G401 (cell line): ENCODE measurements around the gene KCNS3. TPM values are rescaled to one million over a fixed set of nuclear protein-coding genes. Genes with fewer than 3 reads are reported as not detected.

ENCODE experiments used
- DNase-seq: peaks from one replicate; pipeline ENCODE4 v3.0.0-alpha.2; 2015; ENCODE audit warnings: low spot score
- in situ Hi-C: cut with HindIII; loops from 2 replicates; pipeline ENCODE4 v1.10.0; 2016; ENCODE audit warnings: low sequenced_read_pairs, mixed read lengths
- total RNA-seq: library from RNA; depleted of rRNA; stranded (reverse); fragments of >200 nt; shearing (Covaris generic); gene quantifications from 2 replicates; pipeline ENCODE4 v1.2.3, GENCODE V29; 2014; rRNA removed

Gene KCNS3, protein sequence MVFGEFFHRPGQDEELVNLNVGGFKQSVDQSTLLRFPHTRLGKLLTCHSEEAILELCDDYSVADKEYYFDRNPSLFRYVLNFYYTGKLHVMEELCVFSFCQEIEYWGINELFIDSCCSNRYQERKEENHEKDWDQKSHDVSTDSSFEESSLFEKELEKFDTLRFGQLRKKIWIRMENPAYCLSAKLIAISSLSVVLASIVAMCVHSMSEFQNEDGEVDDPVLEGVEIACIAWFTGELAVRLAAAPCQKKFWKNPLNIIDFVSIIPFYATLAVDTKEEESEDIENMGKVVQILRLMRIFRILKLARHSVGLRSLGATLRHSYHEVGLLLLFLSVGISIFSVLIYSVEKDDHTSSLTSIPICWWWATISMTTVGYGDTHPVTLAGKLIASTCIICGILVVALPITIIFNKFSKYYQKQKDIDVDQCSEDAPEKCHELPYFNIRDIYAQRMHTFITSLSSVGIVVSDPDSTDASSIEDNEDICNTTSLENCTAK
- not detected in 2 replicates for total RNA-seq

DNA sequence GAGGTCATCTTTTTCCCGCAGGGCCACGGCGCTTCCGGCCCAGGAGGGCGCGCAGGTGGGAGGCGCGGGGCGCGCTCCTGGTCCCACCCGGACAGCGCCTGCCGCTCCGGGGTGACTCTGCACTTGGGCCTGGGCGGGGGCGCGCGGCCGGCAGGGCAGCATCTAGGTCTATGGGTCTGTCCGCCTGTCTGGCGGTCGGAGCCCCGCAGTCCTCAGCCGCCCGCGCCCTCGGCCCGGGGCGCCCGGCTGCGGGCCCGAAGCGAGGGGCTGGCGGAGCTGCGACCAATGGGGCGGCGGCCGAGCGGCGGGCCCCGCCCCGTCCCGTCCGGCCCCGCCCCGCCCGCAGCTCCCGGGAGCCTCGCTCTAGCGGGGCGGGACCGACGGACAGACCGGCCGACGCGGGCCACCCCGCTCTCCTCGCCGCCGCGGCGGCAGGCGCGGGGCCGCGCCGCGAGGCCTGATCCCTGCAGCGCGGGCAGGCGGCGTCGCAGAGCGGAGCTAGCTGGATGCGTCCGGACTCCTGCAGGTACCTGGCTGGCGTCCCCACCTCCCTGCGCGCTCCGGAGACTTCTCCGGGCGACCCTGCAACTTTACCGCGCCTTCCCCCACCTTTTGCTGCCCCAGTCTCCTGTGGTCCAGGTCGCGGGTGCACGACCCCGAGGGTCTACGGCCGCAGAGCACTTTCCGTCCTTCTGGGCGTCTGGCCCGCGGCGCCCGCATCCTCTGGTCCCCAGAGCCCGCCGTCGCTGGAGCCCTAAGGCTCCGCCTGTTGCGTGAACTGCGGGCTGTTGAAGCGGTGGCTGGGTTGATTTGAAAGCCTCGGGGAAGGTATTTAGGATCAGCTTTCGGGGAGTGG is at the start of gene KCNS3:
TSS of gene KCNS3 (plus strand) at position 387 of the 856 bp plus-strand sequence. CDS start 52,342 bp downstream, outside the sequence.
- in situ Hi-C loops, result no loop called here
- DNase-seq, result no peak

DNA sequence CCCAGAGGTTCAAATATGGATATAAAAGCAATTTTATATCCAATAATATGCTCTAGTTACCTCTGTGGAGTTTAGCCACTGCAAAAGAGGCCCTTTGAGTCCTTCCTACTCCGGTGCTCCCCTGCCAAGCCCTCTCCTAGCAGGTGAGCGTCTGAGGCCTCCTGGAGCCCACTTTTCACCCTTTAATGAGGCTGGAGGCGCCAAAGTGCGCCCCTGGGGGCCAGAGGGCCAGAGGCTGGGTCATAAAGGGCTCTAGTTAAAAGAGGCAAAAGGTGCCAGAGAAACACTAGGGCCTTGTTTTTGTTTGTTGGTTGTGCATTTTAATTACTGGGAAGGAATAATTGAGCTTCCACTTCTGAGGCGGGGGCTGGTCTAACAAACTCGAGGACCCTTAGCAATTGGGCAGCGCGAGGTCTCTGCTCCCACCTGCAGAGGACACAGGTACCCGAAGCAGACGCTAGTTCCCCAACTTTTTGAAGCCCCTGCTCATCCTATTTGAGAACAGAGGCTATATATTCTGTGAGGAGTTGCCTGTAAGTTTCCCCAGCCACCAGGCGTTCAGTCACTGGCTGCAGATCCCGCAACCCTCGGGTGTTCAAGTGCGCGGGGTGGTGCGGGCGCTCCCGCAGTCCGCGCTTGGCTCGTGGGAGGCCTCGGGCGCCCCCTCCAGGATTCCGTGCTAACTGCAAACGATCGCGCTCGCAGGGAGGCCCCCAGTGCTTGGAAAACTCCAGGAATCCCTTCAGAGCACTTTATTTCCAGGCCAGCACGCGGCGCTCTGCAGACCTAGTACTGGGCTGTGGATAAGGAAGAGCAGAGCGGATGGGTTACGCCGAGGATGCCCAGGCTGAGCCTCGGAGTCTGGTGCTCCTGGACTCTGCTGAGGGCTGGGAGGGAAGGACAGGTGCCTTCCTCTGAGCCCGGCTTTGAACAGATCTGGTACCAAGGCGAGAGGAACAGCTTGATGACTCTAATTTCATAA is 48.1 kb upstream of the KCNS3 start:
- in situ Hi-C loops, result no loop called here
- peak; percentile 42 for DNase-seq

DNA sequence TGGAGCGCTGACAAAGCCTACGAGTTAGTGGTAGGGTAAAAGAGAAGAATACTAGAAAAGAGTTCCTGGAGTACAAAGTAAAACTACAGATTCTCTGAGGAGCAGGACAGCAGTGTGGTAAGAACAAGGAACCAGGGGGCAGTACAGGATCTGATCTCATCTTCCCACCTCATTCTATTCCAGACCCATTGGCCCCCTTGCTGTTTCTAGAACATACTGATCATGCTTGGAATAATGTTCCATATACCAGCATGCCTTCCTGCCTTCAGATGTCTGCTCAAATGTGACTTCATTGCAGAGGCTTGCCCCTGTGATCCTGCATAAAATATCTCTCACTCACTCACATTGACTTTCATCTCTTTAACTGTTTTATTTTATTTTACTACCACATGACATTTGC is 43.0 kb upstream of the KCNS3 start:
- in situ Hi-C loops, result no loop called here
- no peak for DNase-seq

DNA sequence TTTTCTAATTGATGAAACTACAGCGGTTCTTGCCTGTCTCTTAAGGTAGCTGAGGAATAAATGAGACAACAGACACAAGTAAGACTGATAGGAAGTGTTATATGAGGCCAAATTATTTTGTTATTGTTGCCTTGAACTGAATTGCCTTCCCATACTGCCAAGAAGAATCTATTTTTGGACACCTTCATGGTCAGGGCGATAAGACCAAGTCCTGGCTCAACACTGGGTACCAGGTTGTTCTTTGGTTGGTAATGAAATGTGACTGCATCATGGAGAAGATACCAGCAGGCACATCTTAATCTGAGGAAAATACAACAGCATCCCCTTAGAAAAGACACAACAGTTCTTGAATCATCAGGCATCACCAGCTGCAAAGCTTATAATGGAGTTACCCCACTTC is 38.5 kb upstream of the KCNS3 start:
- in situ Hi-C loops, result no loop called here
- DNase-seq, result no peak

DNA sequence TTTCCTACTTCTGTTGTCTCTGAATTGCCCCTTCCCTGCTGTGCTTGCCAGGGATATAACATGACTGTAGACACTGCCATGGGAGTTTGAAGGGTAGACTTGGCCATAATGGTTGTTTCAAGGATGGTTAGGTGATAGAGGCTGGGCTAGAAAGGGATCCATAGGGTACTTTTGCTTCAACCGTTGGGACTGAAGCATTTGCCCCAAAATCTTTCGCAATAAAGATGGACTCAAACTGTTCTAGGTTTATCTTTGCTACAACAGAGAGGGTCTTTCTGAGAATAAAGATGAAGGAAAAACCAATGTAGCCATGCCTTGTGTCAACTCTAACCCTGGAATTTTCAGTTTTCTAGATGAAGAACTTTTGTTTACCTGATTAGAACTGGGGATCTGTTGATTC is 35.0 kb upstream of the KCNS3 start:
- no peak for DNase-seq
- in situ Hi-C loops, result no loop called here

DNA sequence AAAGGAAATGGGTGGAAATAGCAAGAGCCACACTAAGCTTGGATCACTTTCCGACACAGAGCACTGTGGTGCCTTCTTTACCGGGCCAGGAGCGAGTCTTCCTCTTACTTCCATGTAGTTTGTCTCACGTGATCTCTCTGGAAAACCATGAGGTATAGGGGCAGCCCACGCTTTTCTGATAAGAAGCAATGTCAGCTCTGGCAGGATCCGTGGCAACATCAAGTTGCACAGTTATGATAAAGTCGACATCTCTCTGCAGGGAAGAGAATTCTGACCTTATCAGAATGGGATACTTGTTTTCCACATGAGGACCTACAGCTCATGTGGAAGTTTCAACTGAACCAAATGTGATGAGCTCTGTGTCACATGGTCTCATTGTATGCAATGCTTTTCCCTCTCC is 32.7 kb upstream of the KCNS3 start:
- no peak for DNase-seq
- in situ Hi-C loops, result no loop called here

DNA sequence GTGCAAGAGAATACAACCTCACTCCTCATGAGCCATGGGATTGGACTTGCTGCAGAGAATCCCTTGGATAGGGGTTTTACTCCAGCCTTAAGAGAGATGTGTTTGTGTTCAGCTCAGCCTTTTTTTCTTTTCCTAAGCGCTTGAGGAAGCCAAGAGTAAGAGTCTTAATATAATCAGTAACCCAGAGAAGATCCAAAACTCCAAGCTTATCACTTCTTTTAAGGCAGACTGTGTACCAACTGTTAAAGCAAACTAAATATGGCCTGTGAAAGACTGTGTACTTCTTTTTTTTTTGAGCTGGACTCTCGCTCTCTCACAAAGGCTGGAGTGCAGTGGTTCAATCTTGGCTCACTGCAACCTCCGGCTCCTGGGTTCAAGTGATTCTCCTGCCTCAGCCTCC is 31.8 kb upstream of the KCNS3 start:
- in situ Hi-C loops, result no loop called here
- DNase-seq, result no peak

DNA sequence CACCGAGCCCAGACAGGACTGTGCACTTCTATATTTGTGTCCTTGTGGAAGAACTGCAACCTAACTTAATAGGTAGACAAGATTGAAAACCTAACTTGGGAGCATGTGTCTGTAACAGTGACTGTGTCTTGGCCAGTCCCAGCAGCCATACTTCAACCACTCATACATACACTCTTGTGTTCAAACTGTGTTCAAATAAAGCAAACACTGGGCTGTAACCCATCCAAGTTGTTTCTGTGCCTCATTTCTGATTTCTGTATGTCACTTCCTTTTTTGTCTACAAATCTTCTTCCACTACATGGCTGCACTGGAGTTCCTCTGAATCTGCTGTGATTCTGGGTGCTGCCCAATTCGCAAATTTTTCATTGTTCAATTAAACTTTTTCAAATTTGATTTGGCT is 31.2 kb upstream of the KCNS3 start:
- in situ Hi-C loops, result no loop called here
- DNase-seq, result no peak

DNA sequence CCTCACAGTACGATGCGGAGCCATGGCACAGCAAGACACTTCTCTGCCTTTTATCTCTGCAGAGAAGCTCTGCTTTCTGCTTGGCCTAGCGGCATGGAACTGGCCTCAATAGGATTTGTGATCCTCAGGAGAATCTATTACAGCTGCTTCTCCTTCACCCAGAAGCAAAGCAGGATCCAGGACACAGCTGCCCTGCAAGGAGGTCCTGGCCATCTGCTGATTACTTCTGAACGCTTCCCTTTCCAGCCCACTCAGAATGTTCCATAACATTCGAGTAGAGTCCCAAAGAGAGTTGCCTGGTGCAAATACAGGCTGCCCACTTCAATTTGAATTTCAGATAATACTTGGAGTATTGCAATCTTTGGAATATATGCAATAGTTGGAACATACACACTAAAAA is 29.2 kb upstream of the KCNS3 start:
- no peak for DNase-seq
- in situ Hi-C loops, result no loop called here

DNA sequence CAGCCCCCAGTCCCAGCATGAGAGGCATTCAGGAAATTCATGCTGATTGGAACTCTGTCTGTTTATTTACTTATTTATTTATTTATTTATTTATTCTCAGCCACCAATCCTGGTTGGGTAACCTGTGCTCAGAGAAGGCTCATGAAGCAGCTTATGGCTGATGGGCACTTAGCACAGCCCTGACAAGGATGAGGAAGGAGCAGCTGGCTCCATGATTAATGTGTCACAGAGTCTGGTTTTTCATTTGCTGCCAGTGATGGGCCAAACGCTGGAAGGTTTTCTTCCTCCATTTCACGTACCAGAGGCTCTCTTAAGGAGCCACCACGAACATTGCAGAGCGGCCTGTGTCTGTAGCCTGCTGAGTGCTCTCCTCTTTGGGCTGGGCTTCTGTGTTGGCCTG is 28.3 kb upstream of the KCNS3 start:
- in situ Hi-C loops, result no loop called here
- DNase-seq, result no peak

DNA sequence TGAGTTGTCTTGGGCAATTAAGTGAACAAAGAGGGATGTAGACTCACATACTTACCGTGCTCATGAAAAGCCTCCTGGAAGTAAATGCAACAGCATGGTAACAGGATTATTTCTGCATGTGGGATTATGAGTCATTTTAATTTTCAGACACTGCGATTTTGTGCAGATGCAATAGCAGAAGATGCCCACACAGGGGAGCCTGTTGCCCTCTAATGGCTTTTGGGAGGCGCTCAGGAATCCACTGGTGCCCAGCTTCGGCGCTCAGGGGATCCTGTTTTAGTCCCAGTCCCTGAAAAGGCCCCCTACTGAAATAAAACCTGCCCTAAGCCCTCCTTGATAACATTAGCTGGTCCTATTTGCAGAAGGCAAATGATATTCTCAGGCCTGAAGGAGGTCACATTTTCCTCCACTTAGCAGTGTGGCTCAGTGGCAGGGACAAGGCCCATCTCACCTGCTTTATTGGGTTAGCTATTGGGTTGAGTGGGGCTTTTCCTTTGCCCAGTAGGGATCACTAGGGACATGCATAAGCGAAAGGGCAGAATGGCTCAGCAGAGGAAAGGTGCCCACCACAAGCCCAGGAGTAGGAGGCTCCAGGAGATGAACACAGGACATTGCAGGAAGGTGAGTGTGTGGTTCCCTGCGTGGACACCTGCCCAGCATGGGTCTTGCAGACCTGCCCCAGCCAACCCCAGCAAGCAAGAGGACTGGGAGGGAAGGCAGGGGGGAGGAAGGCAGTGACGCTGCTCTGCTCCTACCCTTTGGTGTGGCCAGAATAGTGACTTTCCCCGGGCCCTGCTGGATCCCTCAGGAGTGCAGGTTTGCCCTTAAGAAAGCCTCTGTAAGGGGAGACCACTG is 26.5 kb upstream of the KCNS3 start:
- in situ Hi-C loops, result no loop called here
- peak; percentile 40 for DNase-seq

DNA sequence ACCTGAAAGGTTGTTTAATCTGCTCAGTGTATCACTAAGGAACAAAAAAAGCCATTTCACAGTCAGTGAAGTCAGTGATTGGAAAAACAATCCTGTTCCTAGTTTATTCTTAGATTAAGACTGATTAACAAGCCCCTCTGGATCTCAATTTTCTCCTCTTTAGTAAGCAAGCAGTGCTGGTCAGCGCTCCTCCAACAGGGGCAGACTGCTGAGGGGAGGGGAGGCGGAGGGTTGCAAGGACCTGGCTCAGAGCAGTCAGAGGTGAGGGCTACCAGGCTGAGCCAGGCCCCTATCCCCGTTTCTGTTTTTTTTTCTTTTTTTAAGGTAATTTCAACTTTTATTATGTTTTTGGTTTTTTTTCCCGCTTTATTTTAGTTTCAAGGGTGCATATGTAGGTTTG is 24.7 kb upstream of the KCNS3 start:
- DNase-seq, result no peak
- in situ Hi-C loops, result no loop called here

DNA sequence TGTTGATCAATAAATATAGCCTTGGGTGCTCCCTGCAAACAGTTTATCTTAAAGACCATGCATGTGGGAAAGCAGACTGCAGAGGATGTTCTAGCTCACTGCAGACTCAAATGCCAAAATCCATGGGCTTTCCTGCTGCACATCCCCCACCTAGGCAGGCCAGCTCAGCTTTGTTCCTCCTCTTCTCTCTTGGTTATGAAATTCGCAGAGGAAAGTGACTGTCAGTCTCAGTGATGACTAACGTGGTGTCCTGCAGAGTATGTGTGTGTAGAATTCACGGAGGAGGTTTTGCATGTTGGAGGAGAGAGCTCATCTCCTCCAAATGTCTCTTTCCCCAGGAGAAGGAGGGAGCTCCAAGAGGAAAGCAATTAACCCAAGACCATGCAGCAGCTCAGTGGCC is 21.4 kb upstream of the KCNS3 start:
- in situ Hi-C loops, result no loop called here
- DNase-seq, result peak; percentile 8

DNA sequence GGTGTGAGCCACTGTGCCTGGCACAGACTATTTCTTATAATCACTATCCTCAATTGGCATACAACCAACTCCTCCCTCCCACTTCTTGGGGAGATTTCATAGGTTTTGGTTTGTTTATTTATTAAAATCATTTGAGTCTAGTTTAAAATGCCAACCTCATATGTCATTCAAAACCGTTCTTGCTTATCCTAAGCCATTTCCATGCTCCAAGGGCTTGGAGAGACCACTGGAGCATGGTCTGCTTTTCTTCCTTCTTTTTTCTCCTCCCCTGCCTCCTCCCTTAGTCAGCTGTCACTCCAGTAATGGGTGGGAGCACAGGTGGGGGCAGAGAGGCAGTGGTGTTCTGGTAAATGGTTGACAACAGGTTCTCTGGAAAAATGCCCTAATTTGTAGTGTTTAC is 20.4 kb upstream of the KCNS3 start:
- no peak for DNase-seq
- in situ Hi-C loops, result no loop called here

DNA sequence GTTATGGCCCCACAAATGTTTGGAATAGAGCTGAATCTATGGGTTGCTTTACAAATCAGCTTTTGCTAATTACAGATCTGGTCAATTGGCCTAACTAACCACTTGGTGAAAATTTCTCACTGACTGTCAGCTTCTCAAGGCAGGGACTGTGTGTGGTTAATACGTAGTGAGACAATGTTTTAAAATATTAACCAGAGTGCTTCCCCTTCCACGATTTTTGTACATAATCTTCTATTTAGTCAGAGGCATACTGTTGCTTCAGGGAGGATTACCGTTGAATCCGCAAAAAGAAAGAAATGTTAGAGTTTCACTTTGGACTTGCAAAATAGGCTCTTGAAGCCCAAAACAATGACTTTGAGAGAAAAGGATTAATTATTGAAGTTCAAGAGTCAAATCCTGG is 14.9 kb upstream of the KCNS3 start:
- DNase-seq, result no peak
- in situ Hi-C loops, result no loop called here

DNA sequence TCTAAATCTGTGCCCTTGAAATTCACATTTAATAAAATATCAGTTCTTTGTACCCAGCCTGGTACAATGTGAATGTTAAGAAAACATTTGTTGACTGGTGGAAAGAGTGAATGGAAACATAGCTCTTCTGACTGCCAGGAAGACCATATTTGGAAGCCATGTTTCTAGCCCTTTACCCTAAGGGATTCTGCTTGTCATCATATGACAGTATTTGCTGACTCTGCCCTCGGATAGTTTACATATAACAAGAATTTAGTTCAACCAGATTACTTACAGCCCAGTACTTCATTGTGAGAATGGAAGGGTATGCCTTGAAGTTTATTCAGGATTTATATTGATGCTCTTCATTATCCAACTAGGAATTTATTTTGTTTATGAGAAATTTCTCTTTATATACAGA is 13.8 kb upstream of the KCNS3 start:
- in situ Hi-C loops, result no loop called here
- no peak for DNase-seq

DNA sequence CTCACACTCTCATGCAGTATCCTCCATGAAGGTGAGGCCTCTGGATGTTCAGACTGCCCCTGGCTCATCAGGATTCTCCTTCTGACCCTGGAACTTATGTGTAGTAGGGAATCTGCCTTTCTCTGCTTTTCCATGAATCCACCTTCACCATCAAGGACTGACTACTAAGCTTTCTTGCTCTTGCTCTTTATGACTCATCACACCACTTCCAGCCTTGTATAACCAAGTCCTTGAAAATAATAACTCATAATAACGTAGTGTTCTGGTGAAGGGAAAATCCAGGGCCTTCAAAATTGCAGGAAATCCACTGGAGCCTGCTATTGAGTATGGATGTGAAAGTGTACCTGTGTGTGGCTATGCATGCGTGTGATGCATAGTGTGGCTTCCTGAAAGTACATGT is 11.3 kb upstream of the KCNS3 start:
- in situ Hi-C loops, result no loop called here
- DNase-seq, result no peak

DNA sequence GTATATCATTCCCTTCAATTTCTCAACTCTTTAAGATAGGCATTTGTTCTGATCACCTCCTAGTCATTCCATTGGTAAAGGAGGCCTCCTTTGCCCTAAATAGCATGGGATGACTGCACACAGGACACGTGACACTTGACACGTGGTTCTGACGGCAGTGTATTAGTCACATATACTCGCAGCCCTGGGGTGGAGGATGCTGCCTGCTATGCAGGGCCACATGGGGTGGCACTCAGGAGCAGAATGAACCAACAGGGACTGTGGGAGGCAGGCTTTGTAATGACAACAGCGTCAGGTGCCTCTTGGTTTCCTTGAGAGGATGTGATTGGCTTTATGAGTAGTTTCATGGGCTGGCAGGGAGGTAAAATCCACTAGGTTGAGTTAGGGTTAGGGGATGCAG is 9.3 kb upstream of the KCNS3 start:
- DNase-seq, result no peak
- in situ Hi-C loops, result no loop called here
